Anterior cingulate cortex (tissue), 58 donors: ENCODE measurements around the gene PLK3.
A peak's percentile ranks its signal among the peaks of the same experiment; 100 is the strongest.
"Not testable (repeated sequence)": the region's sequence is repeated elsewhere in the genome, so short reads cannot be mapped to it uniquely, and the experiment has no call there.

Experiments used
- DNase-seq, 58 donors: peaks; one replicate each; lab custom pipeline; 2025; lab: John Stamatoyannopoulos, UW

Gene PLK3

GRCh38 chr1:44826375-44827196, 26.4 kb downstream of the PLK3 start:
- DNase-seq: peak in 24 of 58 donors; percentile 10 to 59 (median 34)

GRCh38 chr1:44827197-44828002, 27.2 kb downstream of the PLK3 start:
- DNase-seq: no peak

GRCh38 chr1:44828003-44828651, 27.9 kb downstream of the PLK3 start:
- no peak for DNase-seq

- no peak for DNase-seq
These were observed 28.8 kb downstream of the PLK3 start for GRCh38 chr1:44828841-44829440.

- DNase-seq: no peak
These were observed 29.6 kb downstream of the PLK3 start for GRCh38 chr1:44829506-44830384.

- no peak for DNase-seq
These were observed 30.7 kb downstream of the PLK3 start for GRCh38 chr1:44830900-44831304.

- no peak for DNase-seq
These were observed 31.3 kb downstream of the PLK3 start for GRCh38 chr1:44831516-44831915.

- DNase-seq: no peak
These were observed 32.0 kb downstream of the PLK3 start for GRCh38 chr1:44832056-44832705.

- no peak for DNase-seq
These were observed 34.2 kb downstream of the PLK3 start for GRCh38 chr1:44834328-44834727.

GRCh38 chr1:44835738-44836675, 35.8 kb downstream of the PLK3 start:
- DNase-seq: peak in 53 of 58 donors; percentile 8 to 86 (median 57)

- DNase-seq: not testable (repeated sequence)
These were observed 38.1 kb downstream of the PLK3 start for GRCh38 chr1:44838294-44838693.

GRCh38 chr1:44839576-44839975, 39.4 kb downstream of the PLK3 start:
- peak in 8 of 58 donors; percentile 2 to 29 (median 18) for DNase-seq

- peak in 5 of 58 donors; percentile 20 to 67 (median 40) for DNase-seq
These were observed 42.3 kb downstream of the PLK3 start for GRCh38 chr1:44842486-44842861.

GRCh38 chr1:44842862-44843655, 42.9 kb downstream of the PLK3 start, which contains the start of gene PTCH2:
Gene PTCH2 (minus strand): TSS chr1:44843253. CDS start chr1:44842932, 321 bp downstream.
- peak in 55 of 58 donors; percentile 10 to 79 (median 52) for DNase-seq

- no peak for DNase-seq
These were observed 46.8 kb downstream of the PLK3 start for GRCh38 chr1:44846985-44847384.

GRCh38 chr1:44847845-44848244, 47.7 kb downstream of the PLK3 start:
- no peak for DNase-seq
